K562 (cell line): ENCODE data around the gene WDPCP. TPM values are rescaled to one million over a fixed set of nuclear protein-coding genes. Genes with fewer than 3 reads are reported as not detected.

Source experiments
- ATAC-seq: fragments of 200-7000 bp; cut with Tn5 transposase; 3 replicates; pipeline ENCODE4 v1.9.1; 2020; ENCODE audit warnings: moderate library complexity
- BruUV-seq: library from RNA; stranded (reverse); fragments of 400-500 nt; replicated peaks from 2 replicates; lab custom pipeline; 2021; lab: Mats Ljungman, UMichigan
- CTCF ChIA-PET: fragments of 300-600 bp; formaldehyde crosslinking; extraction: SDS; loops from one replicate; lab custom pipeline; 2021; ENCODE audit warnings: low intra/inter-chr PET ratio; lab: Yijun Ruan, JAX
- POLR2A ChIA-PET: fragments of 300-600, 350-650 bp; sonication (Branson Sonifier 250); formaldehyde crosslinking; extraction: SDS; loops from one replicate; lab custom pipeline; 2021; ENCODE audit warnings: antibody characterized with exemption, inconsistent platforms; lab: Yijun Ruan, JAX
- DNase-seq, 4 experiments: peaks; one replicate each; pipeline versions ENCODE4 v3.0.0 to v3.0.0-alpha.2; 2011 to 2018; ENCODE audit warnings: low spot score in 3 of 4, mixed read lengths in 3 of 4; ENCODE audit errors: extremely low read depth in 1 of 4
- FAIRE-seq: peaks from 2 replicates; lab custom pipeline; 2011; peaks lifted over from hg19 to GRCh38; lab: Jason Lieb, UNC
- H2AFZ ChIP-seq: 2 replicates; pipeline ENCODE4 v1.6.0; 2011; ENCODE audit warnings: low read depth, low read length, control low read depth, inconsistent platforms
- H3K27ac ChIP-seq: fragments of 200-600 bp; 3 replicates; pipeline ENCODE4 v1.8.0; 2011; ENCODE audit warnings: low read depth, mild to moderate bottlenecking, control low read depth, inconsistent platforms, low read length, moderate library complexity, mixed read lengths; ENCODE audit errors: extremely low read depth
- H3K27me3 ChIP-seq, 2 experiments: fragments of 300-600 bp in 1 of 2; 2 replicates in 1 of 2; 3 replicates in 1 of 2; pipeline versions ENCODE4 v1.6.0 to v1.8.0; 2011; ENCODE audit warnings: inconsistent platforms in 2 of 2, low read length in 2 of 2, mild to moderate bottlenecking in 1 of 2, mixed read lengths in 1 of 2, moderate library complexity in 1 of 2; ENCODE audit not compliant: control insufficient read depth in 2 of 2, insufficient read depth in 2 of 2
- H3K36me3 ChIP-seq: fragments of 300-600 bp; 3 replicates; pipeline ENCODE4 v1.8.0; 2011; ENCODE audit warnings: mild to moderate bottlenecking, low read length, inconsistent platforms; ENCODE audit not compliant: control insufficient read depth, insufficient read depth
- H3K4me1 ChIP-seq, 2 experiments: fragments of 200-600 bp in 1 of 2; replicated peaks in 1 of 2; 2 replicates in 1 of 2; 3 replicates in 1 of 2; pipeline versions ENCODE4 v1.5.1 to v1.8.0; 2011; ENCODE audit warnings: inconsistent platforms in 2 of 2, low read length in 2 of 2, mild to moderate bottlenecking in 1 of 2, mixed read lengths in 1 of 2, moderate library complexity in 1 of 2; ENCODE audit not compliant: control insufficient read depth in 2 of 2, insufficient read depth in 2 of 2
- H3K4me2 ChIP-seq: 2 replicates; pipeline ENCODE4 v1.6.1; 2011; ENCODE audit warnings: low read length, control low read depth, inconsistent platforms, mixed read lengths; ENCODE audit not compliant: insufficient read depth
- H3K4me3 ChIP-seq: fragments of 200-600 bp; sonication (generic), shearing (Covaris generic); 2 replicates; pipeline ENCODE4 v1.5.1; 2016; ENCODE audit warnings: control low read depth, inconsistent platforms
- H3K79me2 ChIP-seq: fragments of 200-600 bp; 3 replicates; pipeline ENCODE4 v1.8.0; 2011; ENCODE audit warnings: low read length, inconsistent platforms; ENCODE audit not compliant: control insufficient read depth, insufficient read depth
- H3K9ac ChIP-seq, 2 experiments: 2 replicates each; pipeline versions ENCODE4 v1.6.0 to v1.6.1; 2011; ENCODE audit warnings: low read depth in 2 of 2, low read length in 2 of 2, control low read depth in 1 of 2, inconsistent platforms in 1 of 2, mild to moderate bottlenecking in 1 of 2, mixed read lengths in 1 of 2; ENCODE audit not compliant: insufficient read depth in 1 of 2
- H3K9me1 ChIP-seq: one replicate; pipeline ENCODE4 v1.6.0; 2011; ENCODE audit warnings: inconsistent platforms, mild to moderate bottlenecking, low read length, moderate library complexity; ENCODE audit not compliant: control insufficient read depth, insufficient read depth
- H3K9me3 ChIP-seq: replicated peaks from 2 replicates; pipeline ENCODE4 v1.5.1; 2011; ENCODE audit warnings: low read depth, low read length, inconsistent platforms; ENCODE audit not compliant: control insufficient read depth, insufficient read depth
- H4K20me1 ChIP-seq: replicated peaks from 2 replicates; pipeline ENCODE4 v1.6.1; 2011; ENCODE audit warnings: low read length, inconsistent platforms, mixed read lengths; ENCODE audit not compliant: control insufficient read depth, insufficient read depth
- BACH1 ChIP-seq: fragments of 200-800 bp; sonication (Bioruptor generic); IDR thresholded peaks from 2 replicates; pipeline ENCODE4 v1.6.1; 2016; ENCODE audit warnings: missing genetic modification characterization, missing compliant biosample characterization
- BRD4 ChIP-seq: fragments of 200-600 bp; sonication (generic); IDR thresholded peaks from 2 replicates; pipeline ENCODE4 v1.6.1; 2017; ENCODE audit warnings: inconsistent platforms
- CAMTA2 ChIP-seq: fragments of 250-450 bp; sonication (Bioruptor Pico); conservative IDR thresholded peaks from 2 replicates; pipeline ENCODE4 v1.5.1; 2022
- CSDE1 ChIP-seq, 2 experiments: fragments of 450-650 bp; IDR thresholded peaks; 2 replicates each; pipeline ENCODE4 v1.6.1; 2016; ENCODE audit warnings: mild to moderate bottlenecking in 1 of 2
- PML ChIP-seq: IDR thresholded peaks from 2 replicates; pipeline ENCODE4 v1.6.1; 2012; ENCODE audit warnings: low read length, inconsistent platforms
- SMAD1 ChIP-seq: fragments of 150-350 bp; IDR thresholded peaks from 2 replicates; pipeline ENCODE4 v1.6.1; 2014; ENCODE audit warnings: low read length, low read depth; ENCODE audit not compliant: partially characterized antibody
- SNIP1 ChIP-seq: fragments of 450-650 bp; IDR thresholded peaks from 2 replicates; pipeline ENCODE4 v1.7.1; 2017; ENCODE audit warnings: low read depth, mild to moderate bottlenecking
- SUPT5H ChIP-seq: fragments of 450-650 bp; IDR thresholded peaks from 2 replicates; pipeline ENCODE4 v1.6.1; 2016
- TAF15 ChIP-seq: fragments of 200-400 bp; formaldehyde crosslinking; IDR thresholded peaks from 2 replicates; pipeline ENCODE4 v1.6.1; 2017; ENCODE audit warnings: mild to moderate bottlenecking, low read depth, low read length, moderate library complexity
- TRIM28 ChIP-seq: fragments of 450-650 bp; IDR thresholded peaks from 2 replicates; pipeline ENCODE4 v1.6.1; 2017
- YBX1 ChIP-seq: fragments of 450-650 bp; IDR thresholded peaks from 2 replicates; pipeline ENCODE4 v1.7.1; 2016; ENCODE audit warnings: mild to moderate bottlenecking
- ZBED1 ChIP-seq: IDR thresholded peaks from 2 replicates; pipeline ENCODE4 v1.6.1; 2014
- ZBTB26 ChIP-seq: fragments of 450-650 bp; formaldehyde crosslinking; IDR thresholded peaks from 2 replicates; pipeline ENCODE4 v1.4.0; 2022; ENCODE audit warnings: missing genetic modification characterization
- ZNF133 ChIP-seq: fragments of 250-450 bp; sonication (Bioruptor Pico); IDR thresholded peaks from 2 replicates; pipeline ENCODE4 v1.4.0; 2020; ENCODE audit warnings: mild to moderate bottlenecking
- ZNF217 ChIP-seq: sonication (generic); formaldehyde crosslinking; IDR thresholded peaks from 2 replicates; pipeline ENCODE4 v1.8.0; 2022; ENCODE audit warnings: mild to moderate bottlenecking, missing genetic modification reagents
- ZNF778 ChIP-seq: fragments of 450-650 bp; formaldehyde crosslinking; IDR thresholded peaks from 2 replicates; pipeline ENCODE4 v1.4.0; 2020; ENCODE audit warnings: mild to moderate bottlenecking, moderate library complexity
- WGBS: fragments of 100-300 bp; shearing (Covaris generic); methylation state at CpG from one replicate; pipeline ENCODE4 v1.1.6; 2016; ENCODE audit warnings: low coverage, mixed read lengths; ENCODE audit not compliant: insufficient coverage; ENCODE audit errors: missing lambda C conversion rate; 5-methylcytosine and 5-hydroxymethylcytosine counted together
- in situ Hi-C: fragments of 300-500 bp; cut with MboI; formaldehyde crosslinking; loops from 4 replicates; pipeline ENCODE4 v1.15.0; 2018; ENCODE audit warnings: inconsistent platforms, mixed read lengths
- intact Hi-C: fragments of 100-400 bp; cut with micrococcal nuclease; formaldehyde crosslinking; loops from 2 replicates; pipeline ENCODE4 v1.14.2; 2022
- polyA plus RNA-seq, 8 experiments: library from polyadenylated mRNA; depleted of rRNA in 4 of 8; stranded (reverse) in 5 of 8; unstranded in 3 of 8; fragments of >200 nt; fragmentation: Nextera tagmentation in 2 of 8; fragmentation: Illumina TruSeq in 1 of 8; extraction: Ambion mirVana in 2 of 8; extraction: Trizol in 1 of 8; gene quantifications; 2 replicates each; pipeline versions ENCODE4 v1.2.1 to v1.2.3, GENCODE V29; 2011 to 2014; ENCODE audit warnings: inconsistent platforms in 1 of 8, missing spikeins in 1 of 8
- total RNA-seq, 7 experiments: library from RNA; depleted of rRNA in 6 of 7; stranded (reverse); fragments of >200 nt in 6 of 7; fragmentation: Illumina TruSeq in 2 of 7; extraction: Trizol in 2 of 7; gene quantifications; 2 replicates each; pipeline versions ENCODE4 v1.2.1 to v1.2.3, GENCODE V29; 2011 to 2021; ENCODE audit warnings: low replicate concordance in 1 of 7

Gene WDPCP
- total and polyA plus RNA-seq, 9 of the 15 experiments (the other 6 are each of a cell fraction or from before 2014, with no cell fraction given): 1.4 to 6.4 (median 5.5) TPM

GRCh38 chr2:63580651-63581297 is 7.5 kb downstream of the WDPCP start:
- Histone ChIP-seq H3K36me3 (no peaks in the 10 kb centered on the region), H3K9me3 (no peaks in the 10 kb centered on the region), H4K20me1 (no peaks in the 10 kb centered on the region), H3K9ac (no peak overlapping the region), H3K4me1 (no peaks in the 10 kb centered on the region; a peak in 1 of 5 replicates), H3K4me2 (peak overlapping the region; percentile 25; the same call in 1 of the 2 replicates), H3K27me3 (no peaks in the 10 kb centered on the region), H3K27ac (0 out of 3 replicates have a peak overlapping the region, but pooled peaks have one; percentile 3), H2AFZ (peak overlapping the region; percentile 63), H3K9me1 (no peaks in the 10 kb centered on the region), H3K79me2 (no peaks in the 10 kb centered on the region; the same call in 2 of the 3 replicates), H3K4me3 (no peak overlapping the region)
- in situ Hi-C loops: no loop called here
- ATAC-seq: peak; percentile 20; the same call in 2 of the 3 replicates
- no peak for DNase-seq
- TF ChIP-seq TRIM28: no peak
- no peak for TF ChIP-seq CSDE1 (IDR thresholded peaks at IDR 0.05)
- no peak for TF ChIP-seq TAF15
- TF ChIP-seq YBX1: no peak
- TF ChIP-seq BACH1 (tag): no peak
- TF ChIP-seq ZNF133 (CRISPR knock-in tag): no peak
- no peak for TF ChIP-seq SUPT5H
- TF ChIP-seq ZBED1: no peak
- TF ChIP-seq SNIP1: no peak
- TF ChIP-seq ZNF778 (CRISPR knock-in tag): no peak
- TF ChIP-seq ZBTB26 (CRISPR knock-in tag): no peak
- TF ChIP-seq BRD4: no peak
- TF ChIP-seq ZNF217 (CRISPR knock-in tag): no peak
- TF ChIP-seq SMAD1: no peak
- no peak for TF ChIP-seq PML
- TF ChIP-seq CAMTA2 (CRISPR knock-in tag): no peak
- intact Hi-C loops: loop anchor here (10.0 kb wide), 1 partner anchor 264 kb away; the partner anchor contains the start of gene UGP2
- 18% methylated on average over 4 of the region's 4 CpGs for WGBS
- ChIA-PET CTCF (no interaction called here), POLR2A (interaction anchor here (0.7 kb wide), 1 partner anchor 31 kb away, joined by 3 read pairs; no protein-coding TSS in a partner anchor)
- no TSS peak for BruUV-seq
- FAIRE-seq: no peak
